ENCODE data around the gene AKR1E2. TPM values are rescaled to one million over a fixed set of nuclear protein-coding genes. Genes with fewer than 3 reads are reported as not detected.

The AKR1E2 gene
- not detected in 2 replicates for total RNA-seq (2014; rRNA removed; shearing (Covaris generic); ENCODE audit: low replicate concordance)

DNA sequence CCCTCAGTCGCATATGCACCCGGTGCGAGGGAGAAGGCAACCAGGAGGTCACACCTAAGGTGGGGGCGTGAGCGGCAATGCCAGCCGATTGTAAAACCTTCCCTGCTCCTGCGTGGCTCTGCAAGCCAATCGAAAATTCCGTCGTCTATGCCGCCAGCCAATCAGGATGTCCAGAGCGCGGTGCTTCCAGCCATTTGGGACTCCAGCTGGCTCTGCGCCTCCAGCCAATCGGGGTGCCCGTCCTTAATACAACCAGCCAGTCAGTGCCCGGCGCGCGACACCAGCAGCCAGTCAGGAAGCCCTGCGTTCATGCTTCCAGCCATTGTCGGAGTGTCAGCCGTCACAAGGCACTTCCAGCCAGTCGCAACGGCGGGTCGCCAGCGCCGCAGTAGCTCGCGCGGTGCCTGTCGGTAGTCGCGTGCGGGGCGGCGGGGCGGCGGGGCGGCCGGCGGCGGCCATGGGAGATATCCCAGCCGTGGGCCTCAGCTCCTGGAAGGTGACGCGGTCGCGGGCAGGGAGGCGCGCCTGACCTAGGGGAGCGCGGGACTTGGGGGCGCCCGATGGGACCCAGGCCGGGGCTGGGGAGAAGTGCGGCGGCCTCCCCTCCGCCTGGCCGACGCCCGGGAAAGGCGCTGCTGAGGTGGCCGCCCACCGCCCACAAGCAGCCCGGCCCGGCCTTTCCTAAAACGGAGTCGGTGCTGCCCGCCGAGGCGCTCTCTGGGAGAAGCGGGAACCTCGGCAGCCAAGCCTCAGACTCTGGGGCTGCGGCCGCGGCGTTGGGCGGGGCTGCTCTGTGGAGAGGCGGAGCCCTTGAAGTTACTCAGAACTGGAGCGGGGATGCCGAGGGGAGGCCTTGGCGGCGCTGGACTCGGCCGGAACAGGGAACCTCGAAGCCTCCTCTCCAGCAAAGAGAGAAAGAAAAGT, at the start of gene AKR1E2:
Gene AKR1E2 (plus strand): TSS at position 340 of the 924 bp plus-strand sequence. CDS start 118 bp downstream, at position 458.
- Histone ChIP-seq H3K9me3 (ENCODE audit: low read length) (no peaks in the 10 kb centered on the region), H3K79me2 (ENCODE audit: low read length) (no peaks in the 10 kb centered on the region), H3K27ac (ENCODE audit: low read length) (no peak within 1 kb of the TSS), H4K20me1 (ENCODE audit: insufficient read depth, low read depth, low read length) (no peaks in the 10 kb centered on the region), H3K4me1 (ENCODE audit: low read length) (no peaks in the 10 kb centered on the region), H2AFZ (ENCODE audit: low read length) (no peak within 1 kb of the TSS), H3K9me2 (replicated peaks; ENCODE audit: insufficient read depth, low read length) (no peaks in the 10 kb centered on the region), H3K4me3 (ENCODE audit: low read length) (no peak within 1 kb of the TSS), H3K27me3 (ENCODE audit: low read length) (no peaks in the 10 kb centered on the region), H3K9ac (ENCODE audit: low read length) (no peak within 1 kb of the TSS), H3K4me2 (ENCODE audit: low read depth, low read length, poor library complexity, severe bottlenecking) (no peak within 1 kb of the TSS), H3K36me3 (ENCODE audit: insufficient read depth, low read length) (no peaks in the 10 kb centered on the region)
- DNase-seq: no peak

DNA sequence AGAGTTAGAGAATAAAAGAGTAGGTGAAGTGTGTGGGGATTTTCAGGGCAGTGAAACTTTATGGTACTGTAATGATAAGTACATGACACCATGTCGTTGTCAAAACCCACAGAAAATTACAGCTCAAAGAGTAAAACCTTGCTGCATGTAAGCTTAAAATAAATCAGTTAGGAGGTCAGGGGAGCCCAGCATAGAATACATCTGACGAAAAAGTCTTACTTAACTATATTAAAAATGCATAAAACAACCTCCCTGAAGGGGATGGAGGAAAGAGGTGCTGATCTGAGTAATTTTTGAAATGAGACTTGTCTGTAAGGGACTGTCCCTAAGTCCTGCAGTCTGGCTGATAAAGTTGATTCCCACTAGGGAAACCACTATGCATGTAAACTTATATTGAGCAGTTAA, 49.8 kb upstream of the AKR1E2 start:
- H4K20me1 ChIP-seq (ENCODE audit: insufficient read depth, low read depth, low read length): no peaks in the 10 kb centered on the region
- H3K4me2 ChIP-seq (ENCODE audit: low read depth, low read length, poor library complexity, severe bottlenecking): no peak overlapping the region
- no peaks in the 10 kb centered on the region for H3K9me2 ChIP-seq (replicated peaks; ENCODE audit: insufficient read depth, low read length)
- H3K27me3 ChIP-seq (ENCODE audit: low read length): no peaks in the 10 kb centered on the region
- no peak overlapping the region for H2AFZ ChIP-seq (ENCODE audit: low read length)
- no peaks in the 10 kb centered on the region for H3K36me3 ChIP-seq (ENCODE audit: insufficient read depth, low read length)
- no peak overlapping the region for H3K9ac ChIP-seq (ENCODE audit: low read length)
- no peaks in the 10 kb centered on the region for H3K9me3 ChIP-seq (ENCODE audit: low read length)
- H3K27ac ChIP-seq (ENCODE audit: low read length): no peak overlapping the region
- no peaks in the 10 kb centered on the region for H3K4me1 ChIP-seq (ENCODE audit: low read length)
- no peak for DNase-seq
- no peak overlapping the region for H3K4me3 ChIP-seq (ENCODE audit: low read length)
- no peaks in the 10 kb centered on the region for H3K79me2 ChIP-seq (ENCODE audit: low read length)

DNA sequence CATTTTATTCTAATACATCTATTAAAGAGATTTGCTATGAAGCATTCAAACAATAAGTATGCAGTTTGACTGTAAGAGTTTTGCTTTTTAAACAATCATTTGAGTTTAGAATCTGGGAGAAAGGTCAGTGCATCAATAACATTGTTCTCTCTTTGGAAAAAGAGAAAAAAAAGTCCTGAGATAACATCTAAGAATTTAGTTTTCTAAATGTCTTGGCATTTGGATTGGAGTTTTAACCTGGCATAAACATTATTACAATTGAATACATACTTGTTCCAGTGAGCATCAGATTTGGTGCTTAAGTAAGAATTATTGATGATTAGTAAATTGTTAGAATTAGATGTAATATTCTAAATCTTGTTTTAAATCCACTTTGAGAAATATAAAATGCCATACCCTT, 47.2 kb upstream of the AKR1E2 start:
- Histone ChIP-seq H3K27ac (ENCODE audit: low read length) (no peak overlapping the region), H4K20me1 (ENCODE audit: insufficient read depth, low read depth, low read length) (no peaks in the 10 kb centered on the region), H3K9ac (ENCODE audit: low read length) (no peak overlapping the region), H3K4me3 (ENCODE audit: low read length) (no peak overlapping the region), H3K4me1 (ENCODE audit: low read length) (no peaks in the 10 kb centered on the region), H3K79me2 (ENCODE audit: low read length) (no peaks in the 10 kb centered on the region), H3K9me3 (ENCODE audit: low read length) (no peaks in the 10 kb centered on the region), H3K4me2 (ENCODE audit: low read depth, low read length, poor library complexity, severe bottlenecking) (no peak overlapping the region), H3K36me3 (ENCODE audit: insufficient read depth, low read length) (no peaks in the 10 kb centered on the region), H3K27me3 (ENCODE audit: low read length) (0 out of 2 replicates have a peak, but pooled peaks cover 3% of the 10 kb centered on the region), H2AFZ (ENCODE audit: low read length) (no peak overlapping the region), H3K9me2 (replicated peaks; ENCODE audit: insufficient read depth, low read length) (no peaks in the 10 kb centered on the region)
- DNase-seq: no peak

DNA sequence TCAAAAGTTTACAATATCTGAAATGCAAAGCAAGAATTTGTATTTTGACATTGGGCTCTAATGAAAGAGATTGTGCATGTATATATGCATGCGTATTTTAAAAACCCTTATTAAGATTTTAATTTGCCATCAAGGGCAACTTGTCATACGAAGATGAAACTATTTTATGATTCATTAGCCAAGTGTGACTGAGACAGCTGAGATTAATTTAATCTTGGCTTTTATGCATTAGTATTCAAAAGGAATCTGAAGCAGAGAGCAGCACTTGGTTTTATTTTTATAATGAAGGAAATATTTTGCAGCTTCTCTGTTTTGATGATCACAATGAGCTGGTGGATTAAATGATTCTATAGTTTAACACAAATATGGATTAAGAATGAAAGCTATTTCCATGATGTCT, 45.9 kb upstream of the AKR1E2 start:
- Histone ChIP-seq H3K4me2 (ENCODE audit: low read depth, low read length, poor library complexity, severe bottlenecking) (no peak overlapping the region), H2AFZ (ENCODE audit: low read length) (no peak overlapping the region), H3K4me1 (ENCODE audit: low read length) (no peaks in the 10 kb centered on the region), H3K36me3 (ENCODE audit: insufficient read depth, low read length) (no peaks in the 10 kb centered on the region), H3K9ac (ENCODE audit: low read length) (no peak overlapping the region), H3K4me3 (ENCODE audit: low read length) (no peak overlapping the region), H3K79me2 (ENCODE audit: low read length) (no peaks in the 10 kb centered on the region), H3K27ac (ENCODE audit: low read length) (no peak overlapping the region), H3K9me3 (ENCODE audit: low read length) (no peaks in the 10 kb centered on the region), H3K9me2 (replicated peaks; ENCODE audit: insufficient read depth, low read length) (no peaks in the 10 kb centered on the region), H4K20me1 (ENCODE audit: insufficient read depth, low read depth, low read length) (no peaks in the 10 kb centered on the region), H3K27me3 (ENCODE audit: low read length) (0 out of 2 replicates have a peak, but pooled peaks cover 3% of the 10 kb centered on the region)
- DNase-seq: no peak

DNA sequence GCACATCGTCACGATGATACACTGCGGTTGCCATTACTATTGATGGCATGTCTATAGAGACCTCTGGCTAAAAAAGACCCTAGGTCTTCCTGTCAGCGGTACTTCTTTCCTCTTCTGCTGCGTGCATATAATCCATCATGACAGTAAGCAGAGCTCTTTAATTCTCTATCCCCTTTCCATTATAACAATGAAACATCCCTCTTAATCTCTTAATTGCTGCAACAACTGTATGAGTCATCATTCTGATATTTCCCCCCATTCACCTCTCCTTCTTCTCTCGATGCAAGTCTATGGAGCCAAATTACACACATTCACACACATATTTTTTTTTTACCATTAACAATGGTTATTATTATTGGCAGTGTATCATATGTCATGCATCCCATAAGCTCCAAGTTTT, 45.2 kb upstream of the AKR1E2 start:
- no peaks in the 10 kb centered on the region for H3K9me3 ChIP-seq (ENCODE audit: low read length)
- H3K9me2 ChIP-seq (replicated peaks; ENCODE audit: insufficient read depth, low read length): no peaks in the 10 kb centered on the region
- H4K20me1 ChIP-seq (ENCODE audit: insufficient read depth, low read depth, low read length): no peaks in the 10 kb centered on the region
- H3K4me3 ChIP-seq (ENCODE audit: low read length): no peak overlapping the region
- no peak overlapping the region for H3K9ac ChIP-seq (ENCODE audit: low read length)
- no peak overlapping the region for H2AFZ ChIP-seq (ENCODE audit: low read length)
- no peaks in the 10 kb centered on the region for H3K79me2 ChIP-seq (ENCODE audit: low read length)
- no peak overlapping the region for H3K4me2 ChIP-seq (ENCODE audit: low read depth, low read length, poor library complexity, severe bottlenecking)
- H3K36me3 ChIP-seq (ENCODE audit: insufficient read depth, low read length): no peaks in the 10 kb centered on the region
- no peaks in the 10 kb centered on the region for H3K4me1 ChIP-seq (ENCODE audit: low read length)
- no peak overlapping the region for H3K27ac ChIP-seq (ENCODE audit: low read length)
- DNase-seq: no peak
- H3K27me3 ChIP-seq (ENCODE audit: low read length): 0 out of 2 replicates have a peak, but pooled peaks cover 3% of the 10 kb centered on the region

DNA sequence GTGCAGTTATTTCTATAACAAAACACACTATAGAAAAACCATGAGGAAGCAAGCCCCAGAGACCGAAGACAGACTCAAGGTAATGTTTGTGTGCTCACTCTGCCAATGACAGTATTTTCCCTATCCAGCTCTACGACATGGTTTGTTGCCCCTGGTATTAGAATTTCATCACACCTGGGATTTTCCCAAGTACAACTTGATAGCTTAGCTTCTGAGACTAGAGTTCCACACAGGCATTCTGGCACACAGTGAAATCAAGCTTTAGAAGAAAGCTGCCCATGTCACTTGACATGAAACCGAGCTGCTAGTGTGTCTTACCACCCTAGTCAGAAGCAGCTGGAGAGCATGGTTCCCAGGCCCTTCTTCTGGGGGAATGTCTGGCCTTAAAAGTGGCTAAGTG, 44.1 kb upstream of the AKR1E2 start:
- H2AFZ ChIP-seq (ENCODE audit: low read length): no peak overlapping the region

DNA sequence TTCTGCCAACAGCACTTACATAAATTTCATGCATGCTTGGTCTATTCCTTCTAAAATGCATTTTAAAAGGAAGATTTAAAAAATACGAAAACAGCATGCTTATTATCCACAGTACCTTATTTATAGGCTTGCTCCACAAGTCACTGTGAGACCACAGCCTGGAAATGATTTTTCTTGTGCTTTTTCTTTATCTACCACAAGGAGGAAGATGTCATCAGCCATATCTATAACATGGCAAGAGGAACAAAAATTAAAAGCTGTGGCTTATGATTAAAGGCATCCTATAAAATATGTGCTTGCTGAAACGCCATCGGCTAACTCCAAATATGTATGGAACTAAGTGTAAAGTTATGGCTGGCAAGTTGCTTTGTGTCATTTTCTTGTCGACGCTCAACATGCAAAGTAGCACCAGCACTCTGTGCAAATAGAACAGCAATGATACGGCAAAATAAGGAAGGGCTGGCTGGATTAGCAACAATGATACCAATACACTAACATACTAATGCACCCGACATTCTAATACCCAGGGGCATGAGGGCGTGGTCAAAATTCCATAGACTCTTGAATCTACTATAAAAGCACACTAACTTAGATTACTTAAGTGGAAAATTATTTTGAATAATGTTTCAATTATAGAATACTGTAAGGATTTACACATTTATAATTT, 41.2 kb upstream of the AKR1E2 start:
- Histone ChIP-seq H3K27ac (ENCODE audit: low read length) (no peak overlapping the region), H2AFZ (ENCODE audit: low read length) (no peak overlapping the region)

More for the DNA sequence above, 44.1 kb upstream of the AKR1E2 start:
- Histone ChIP-seq H3K4me1 (ENCODE audit: low read length) (no peaks in the 10 kb centered on the region), H3K36me3 (ENCODE audit: insufficient read depth, low read length) (no peaks in the 10 kb centered on the region), H3K9me2 (replicated peaks; ENCODE audit: insufficient read depth, low read length) (no peaks in the 10 kb centered on the region), H3K4me3 (ENCODE audit: low read length) (no peak overlapping the region), H3K9ac (ENCODE audit: low read length) (no peak overlapping the region), H3K79me2 (ENCODE audit: low read length) (no peaks in the 10 kb centered on the region), H4K20me1 (ENCODE audit: insufficient read depth, low read depth, low read length) (no peaks in the 10 kb centered on the region), H3K9me3 (ENCODE audit: low read length) (no peaks in the 10 kb centered on the region), H3K4me2 (ENCODE audit: low read depth, low read length, poor library complexity, severe bottlenecking) (no peak overlapping the region), H3K27me3 (ENCODE audit: low read length) (0 out of 2 replicates have a peak, but pooled peaks cover 3% of the 10 kb centered on the region), H3K27ac (ENCODE audit: low read length) (no peak overlapping the region)
- no peak for DNase-seq

More for the DNA sequence above, 41.2 kb upstream of the AKR1E2 start:
- no peaks in the 10 kb centered on the region for H3K4me1 ChIP-seq (ENCODE audit: low read length)
- H3K9ac ChIP-seq (ENCODE audit: low read length): no peak overlapping the region
- H3K4me2 ChIP-seq (ENCODE audit: low read depth, low read length, poor library complexity, severe bottlenecking): no peak overlapping the region
- H4K20me1 ChIP-seq (ENCODE audit: insufficient read depth, low read depth, low read length): no peaks in the 10 kb centered on the region
- H3K36me3 ChIP-seq (ENCODE audit: insufficient read depth, low read length): no peaks in the 10 kb centered on the region
- no peak overlapping the region for H3K4me3 ChIP-seq (ENCODE audit: low read length)
- 0 out of 2 replicates have a peak, but pooled peaks cover 3% of the 10 kb centered on the region for H3K27me3 ChIP-seq (ENCODE audit: low read length)
- H3K79me2 ChIP-seq (ENCODE audit: low read length): no peaks in the 10 kb centered on the region
- no peaks in the 10 kb centered on the region for H3K9me3 ChIP-seq (ENCODE audit: low read length)
- no peak for DNase-seq
- H3K9me2 ChIP-seq (replicated peaks; ENCODE audit: insufficient read depth, low read length): no peaks in the 10 kb centered on the region

All from Karpas-422 (cell line).